ENCODE data around the gene ESR1. TPM values are rescaled to one million over a fixed set of nuclear protein-coding genes. Genes with fewer than 3 reads are reported as not detected.

ESR1 gene
- total and polyA plus RNA-seq, 9 of the 15 experiments (the other 6 are each of a cell fraction or from before 2014, with no cell fraction given) = 0.03 to 0.27 (median 0.08) TPM; not detected in 1

- no peaks in the 10 kb centered on the region for H3K9me3 ChIP-seq (replicated peaks; ENCODE audit: control insufficient read depth, insufficient read depth, low read depth, low read length)
- no peaks in the 10 kb centered on the region for H3K36me3 ChIP-seq (ENCODE audit: control insufficient read depth, insufficient read depth, low read length)
- no peaks in the 10 kb centered on the region for H3K27me3 ChIP-seq (ENCODE audit: control insufficient read depth in 2 of 2, insufficient read depth in 2 of 2, low read length in 2 of 2)
- ChIA-PET POLR2A (no interaction called here), CTCF (ENCODE audit: low intra/inter-chr PET ratio) (no interaction called here)
- no peaks in the 10 kb centered on the region for H4K20me1 ChIP-seq (replicated peaks; ENCODE audit: control insufficient read depth, insufficient read depth, low read length)
- 0% methylated on average over 3 of the region's 3 CpGs for WGBS (ENCODE audit: insufficient coverage, low coverage, missing lambda C conversion rate)
- TF ChIP-seq NR4A1 (CRISPR knock-in tag; IDR thresholded peaks at IDR 0.05) = no peak
- no peak for TF ChIP-seq NR4A1 (tag; IDR thresholded peaks at IDR 0.05)
- no peak for TF ChIP-seq ZNF277 (CRISPR knock-in tag; IDR thresholded peaks at IDR 0.05; ENCODE audit: borderline replicate concordance)
- no peak for TF ChIP-seq ZNF584 (CRISPR knock-in tag; IDR thresholded peaks at IDR 0.05; ENCODE audit: low read depth)
- no peak for TF ChIP-seq ZNF699 (CRISPR knock-in tag; IDR thresholded peaks at IDR 0.05; ENCODE audit: insufficient replicate concordance)
- TF ChIP-seq YBX1 (IDR thresholded peaks at IDR 0.05) = no peak
- no peak for TF ChIP-seq ZNF511 (CRISPR knock-in tag; IDR thresholded peaks at IDR 0.05)
- TF ChIP-seq DACH1 (IDR thresholded peaks at IDR 0.05; ENCODE audit: partially characterized antibody) = no peak
- no peak for TF ChIP-seq GABPA (tag; conservative IDR thresholded peaks at IDR 0.05; ENCODE audit: low read depth)
- no peak for TF ChIP-seq HMGXB4 (CRISPR knock-in tag; IDR thresholded peaks at IDR 0.05)
- TF ChIP-seq OTX1 (CRISPR knock-in tag; IDR thresholded peaks at IDR 0.05) = no peak
- no peak for TF ChIP-seq ZBTB12 (CRISPR knock-in tag; IDR thresholded peaks at IDR 0.05)
- no peak for TF ChIP-seq ZNF239 (CRISPR knock-in tag; IDR thresholded peaks at IDR 0.05)
- TF ChIP-seq THAP12 (CRISPR knock-in tag; IDR thresholded peaks at IDR 0.05) = no peak
- H3K9ac ChIP-seq (ENCODE audit: insufficient read depth in 1 of 2, low read depth in 2 of 2, low read length in 2 of 2) = no peak overlapping the region
- intact Hi-C loops (cut with micrococcal nuclease) = no loop called here
- ATAC-seq (no peak), FAIRE-seq (no peak), DNase-seq (ENCODE audit: extremely low read depth in 1 of 4, low spot score in 3 of 4) (no peak)
- H2AFZ ChIP-seq (ENCODE audit: low read depth, low read length) = no peak overlapping the region
- H3K9me1 ChIP-seq (ENCODE audit: control insufficient read depth, insufficient read depth, low read length) = no peaks in the 10 kb centered on the region
- H3K4me2 ChIP-seq (ENCODE audit: insufficient read depth, low read length) = no peak overlapping the region
- in situ Hi-C loops (cut with MboI) = no loop called here
- H3K4me1 ChIP-seq (replicated peaks in 1 of 2; ENCODE audit: control insufficient read depth in 2 of 2, insufficient read depth in 2 of 2, low read length in 2 of 2) = no peaks in the 10 kb centered on the region
- BruUV-seq (replicated peaks) = no TSS peak
- no peak overlapping the region for H3K27ac ChIP-seq (ENCODE audit: extremely low read depth, low read depth, low read length)
- no peak overlapping the region for H3K4me3 ChIP-seq
- no peaks in the 10 kb centered on the region for H3K79me2 ChIP-seq (ENCODE audit: control insufficient read depth, insufficient read depth, low read length)
Measured at GRCh38 chr6:151905072-151905471, 97.6 kb downstream of the ESR1 start.
